Thoracic aorta (tissue), 2 donors: ENCODE results near the gene SIRPD. TPM values are rescaled to one million over a fixed set of nuclear protein-coding genes. Genes with fewer than 3 reads are reported as not detected.

ENCODE experiments used
- ATAC-seq: fragments of 150-250 bp; one replicate; pipeline ENCODE4 v1.8.0; 2017; ENCODE audit warnings: low read depth; ENCODE audit not compliant: insufficient number of reproducible peaks, low FRiP score
- DNase-seq: peaks from one replicate; pipeline ENCODE4 v3.0.0-alpha.2; 2020; ENCODE audit warnings: low spot score
- H3K27ac ChIP-seq, 2 donors: fragments of 200-600 bp; sonication (generic); 1 replicate in 1 of 2; 2 replicates in 1 of 2; pipeline ENCODE4 v1.5.1; 2016; ENCODE audit warnings: mild to moderate bottlenecking in 2 of 2, moderate library complexity in 2 of 2
- H3K27me3 ChIP-seq: fragments of 200-600 bp; sonication (generic); replicated peaks from 2 replicates; pipeline ENCODE4 v1.6.0; 2016; ENCODE audit warnings: mild to moderate bottlenecking; ENCODE audit not compliant: insufficient read depth
- H3K36me3 ChIP-seq: fragments of 200-600 bp; sonication (generic); one replicate; pipeline ENCODE4 v1.5.1; 2016
- H3K4me1 ChIP-seq, 2 donors: fragments of 200-600 bp; sonication (generic); 1 replicate in 1 of 2; 2 replicates in 1 of 2; pipeline versions ENCODE4 v1.5.1 to v1.6.0; 2016; ENCODE audit warnings: low read depth in 2 of 2, mild to moderate bottlenecking in 1 of 2; ENCODE audit not compliant: control insufficient read depth in 1 of 2
- H3K4me3 ChIP-seq: fragments of 200-600 bp; sonication (generic); 2 replicates; pipeline ENCODE4 v1.5.1; 2016; ENCODE audit warnings: mild to moderate bottlenecking
- H3K9me3 ChIP-seq: fragments of 200-600 bp; sonication (generic); 2 replicates; pipeline ENCODE4 v1.5.1; 2016
- CTCF ChIP-seq: fragments of 200-600 bp; sonication (generic); IDR thresholded peaks from one replicate; pipeline ENCODE4 v1.5.1; 2019; ENCODE audit warnings: antibody characterized with exemption
- total RNA-seq, 2 donors: library from RNA; depleted of rRNA; stranded (reverse); fragments of >200 nt; gene quantifications; one replicate each; pipeline versions ENCODE4 v1.1.0 to v1.2.3, GENCODE V29; 2016

Gene SIRPD
- total RNA-seq, 2 donors from 2014 or later: not detected

- ATAC-seq (no peak), DNase-seq (no peak)
- Histone ChIP-seq H3K4me1 (no peaks in the 10 kb centered on the region), H3K27ac (no peak overlapping the region), H3K36me3 (no peaks in the 10 kb centered on the region), H3K9me3 (no peaks in the 10 kb centered on the region), H3K4me3 (no peak overlapping the region), H3K27me3 (no peaks in the 10 kb centered on the region)
- no peak for TF ChIP-seq CTCF
Measured at GRCh38 chr20:1563598-1563997, 6.1 kb upstream of the SIRPD start.

- Histone ChIP-seq H3K27me3 (no peaks in the 10 kb centered on the region), H3K4me1 (no peaks in the 10 kb centered on the region), H3K4me3 (no peak overlapping the region), H3K27ac (no peak overlapping the region), H3K36me3 (no peaks in the 10 kb centered on the region), H3K9me3 (no peaks in the 10 kb centered on the region)
- ATAC-seq: no peak
- no peak for TF ChIP-seq CTCF
- DNase-seq: no peak
Measured at GRCh38 chr20:1562622-1563021, 5.1 kb upstream of the SIRPD start.

- no peaks in the 10 kb centered on the region for H3K27me3 ChIP-seq
- H3K4me1 ChIP-seq: no peaks in the 10 kb centered on the region
- no peaks in the 10 kb centered on the region for H3K36me3 ChIP-seq
- H3K9me3 ChIP-seq: no peaks in the 10 kb centered on the region
- no peak overlapping the region for H3K4me3 ChIP-seq
- DNase-seq (no peak), ATAC-seq (no peak)
- H3K27ac ChIP-seq: no peak overlapping the region
- no peak for TF ChIP-seq CTCF
Measured at GRCh38 chr20:1561350-1561749, 3.8 kb upstream of the SIRPD start.

- TF ChIP-seq CTCF: no peak
- H3K9me3 ChIP-seq: no peaks in the 10 kb centered on the region
- no peak overlapping the region for H3K27ac ChIP-seq
- DNase-seq: no peak
- H3K4me1 ChIP-seq: no peaks in the 10 kb centered on the region
- no peaks in the 10 kb centered on the region for H3K36me3 ChIP-seq
- H3K4me3 ChIP-seq: no peak overlapping the region
- no peaks in the 10 kb centered on the region for H3K27me3 ChIP-seq
- no peak for ATAC-seq
Measured at GRCh38 chr20:1555952-1556351, 1.6 kb downstream of the SIRPD start.

GRCh38 chr20:1539816-1540419 is 17.6 kb downstream of the SIRPD start:
- ATAC-seq (no peak), DNase-seq (no peak)
- Histone ChIP-seq H3K4me1 (no peaks in the 10 kb centered on the region), H3K36me3 (no peaks in the 10 kb centered on the region), H3K9me3 (no peaks in the 10 kb centered on the region), H3K27me3 (no peaks in the 10 kb centered on the region), H3K4me3 (no peak overlapping the region), H3K27ac (no peak overlapping the region)
- TF ChIP-seq CTCF: no peak
